Tibial nerve (tissue), 3 donors: Measurements from ENCODE around the gene ABHD13.

Source experiments
- CTCF ChIP-seq, 5 experiments: fragments of 200-600 bp in 3 of 5; fragments of 450-650 bp in 2 of 5; sonication (generic) in 3 of 5; IDR thresholded peaks; one replicate each; pipeline ENCODE4 v1.5.1; 2016 to 2019; ENCODE audit warnings: antibody characterized with exemption in 5 of 5, mild to moderate bottlenecking in 3 of 5, moderate library complexity in 2 of 5
- POLR2A ChIP-seq, 2 donors: fragments of 450-650 bp; IDR thresholded peaks; one replicate each; pipeline ENCODE4 v1.6.1; 2017; ENCODE audit warnings: antibody characterized with exemption in 2 of 2, mild to moderate bottlenecking in 2 of 2, moderate library complexity in 2 of 2

GRCh38 chr13:108269601-108270328, 51.6 kb downstream of the ABHD13 start, which contains the start of gene TNFSF13B:
- TF ChIP-seq CTCF (IDR thresholded peaks at IDR 0.05) (no peak), POLR2A (IDR thresholded peaks at IDR 0.05) (no peak)
